Measurements from ENCODE around the gene TMEM253.

- TF ChIP-seq GATA2 (IDR thresholded peaks at IDR 0.05; ENCODE audit: low read depth, low read length) = no peak
- no peak for TF ChIP-seq GATA3 (IDR thresholded peaks at IDR 0.05; ENCODE audit: low read depth, low read length)
Observed at GRCh38 chr14:21057803-21058675, 42.8 kb upstream of the TMEM253 start, which contains the start of gene RNASE8.
